CD4-positive, alpha-beta memory T cell (primary cell): ENCODE results near the gene PDE4B. TPM values are rescaled to one million over a fixed set of nuclear protein-coding genes. Genes with fewer than 3 reads are reported as not detected.

Source experiments
- CTCF ChIA-PET: fragments of 350-600 bp; sonication (Branson Sonifier 250); formaldehyde crosslinking; loops from one replicate; lab custom pipeline; 2021; ENCODE audit warnings: inconsistent platforms; ENCODE audit not compliant: partially characterized antibody; lab: Charles Lee
- POLR2A ChIA-PET: fragments of 350-600 bp; sonication (Branson Sonifier 250); formaldehyde crosslinking; loops from one replicate; lab custom pipeline; 2021; ENCODE audit not compliant: partially characterized antibody; lab: Charles Lee
- DNase-seq, 5 donors: peaks; one replicate each; pipeline versions ENCODE4 v3.0.0 to v3.0.0-alpha.2; 2020 to 2022; ENCODE audit warnings: mixed read lengths in 1 of 5
- H3K27ac ChIP-seq: one replicate; pipeline ENCODE4 v1.7.0; 2013; ENCODE audit warnings: low read depth, low read length
- H3K27me3 ChIP-seq: 2 replicates; pipeline ENCODE4 v1.7.0; 2013; ENCODE audit warnings: mild to moderate bottlenecking, low read length, moderate library complexity; ENCODE audit not compliant: insufficient read depth
- H3K36me3 ChIP-seq: 2 replicates; pipeline ENCODE4 v1.7.0; 2013; ENCODE audit warnings: mild to moderate bottlenecking, low read length, moderate library complexity; ENCODE audit not compliant: insufficient read depth
- H3K4me1 ChIP-seq: 2 replicates; pipeline ENCODE4 v1.7.0; 2013; ENCODE audit warnings: mild to moderate bottlenecking, low read length, moderate library complexity; ENCODE audit not compliant: insufficient read depth
- H3K4me3 ChIP-seq, 2 donors: one replicate each; pipeline ENCODE4 v1.7.0; 2013; ENCODE audit warnings: low read length in 2 of 2, mild to moderate bottlenecking in 1 of 2
- H3K9me3 ChIP-seq, 2 donors: one replicate each; pipeline ENCODE4 v1.7.0; 2013; ENCODE audit warnings: low read length in 2 of 2, control low read depth in 1 of 2; ENCODE audit not compliant: control insufficient read depth in 1 of 2
- H3K27ac Mint-ChIP-seq, 7 donors: one replicate each; pipeline ENCODE4 v1.8.0; 2020 to 2021; ENCODE audit warnings: mixed read lengths in 7 of 7, mild to moderate bottlenecking in 6 of 7, inconsistent platforms in 3 of 7, moderate library complexity in 3 of 7
- H3K27me3 Mint-ChIP-seq, 2 donors: one replicate each; pipeline ENCODE4 v1.8.0; 2020 to 2021; ENCODE audit warnings: mixed read lengths in 2 of 2
- H3K36me3 Mint-ChIP-seq, 2 donors: one replicate each; pipeline ENCODE4 v1.8.0; 2020 to 2021; ENCODE audit warnings: mixed read lengths in 2 of 2, inconsistent platforms in 1 of 2, mild to moderate bottlenecking in 1 of 2
- H3K4me1 Mint-ChIP-seq, 4 donors: one replicate each; pipeline ENCODE4 v1.8.0; 2020 to 2021; ENCODE audit warnings: mixed read lengths in 4 of 4, mild to moderate bottlenecking in 1 of 4
- H3K4me3 Mint-ChIP-seq, 8 donors: one replicate each; pipeline ENCODE4 v1.8.0; 2020 to 2021; ENCODE audit warnings: mixed read lengths in 8 of 8, mild to moderate bottlenecking in 7 of 8, moderate library complexity in 6 of 8, inconsistent platforms in 3 of 8
- H3K9me3 Mint-ChIP-seq, 8 donors: one replicate each; pipeline ENCODE4 v1.8.0; 2020 to 2021; ENCODE audit warnings: mixed read lengths in 8 of 8, mild to moderate bottlenecking in 5 of 8, inconsistent platforms in 3 of 8, moderate library complexity in 1 of 8
- intact Hi-C: fragments of 100-400 bp; cut with micrococcal nuclease; formaldehyde crosslinking; loops from one replicate; pipeline ENCODE4 v1.15.1; 2023
- polyA plus RNA-seq, 2 donors: library from polyadenylated mRNA; unstranded; fragments of 300-500 nt; fragmentation: Illumina TruSeq; gene quantifications; one replicate each; pipeline ENCODE4 v1.2.3, GENCODE V29; 2021
- total RNA-seq, 2 experiments: library from RNA; stranded (reverse); gene quantifications; one replicate each; pipeline ENCODE4 v1.2.3, GENCODE V29; 2021

The PDE4B gene
- total and polyA plus RNA-seq, 4 experiments from 2014 or later: 33.8 to 116 (median 40.7) TPM

- H3K4me1 Mint-ChIP-seq: peaks cover 74 to 96% (median 85%) of the 10 kb centered on the region in 4 donors
- no peaks in the 10 kb centered on the region for H3K9me3 ChIP-seq
- ChIA-PET CTCF (interaction anchor here (1.0 to 9.5 kb wide), 8 partner anchors 13 to 167 kb away, joined by 4 to 56 read pairs (median 7); no protein-coding TSS in a partner anchor), POLR2A (interaction anchor here (0.6 to 2.7 kb wide), 11 partner anchors 12 to 94 kb away, joined by 3 to 20 read pairs (median 4); no protein-coding TSS in a partner anchor)
- no peaks in the 10 kb centered on the region for H3K36me3 ChIP-seq
- H3K4me1 ChIP-seq: peaks cover 92% of the 10 kb centered on the region
- DNase-seq: no peak
- no peaks in the 10 kb centered on the region for H3K27me3 Mint-ChIP-seq
- H3K4me3 ChIP-seq: no peak overlapping the region
- intact Hi-C loops: no loop called here
- no peaks in the 10 kb centered on the region for H3K27me3 ChIP-seq
- H3K9me3 Mint-ChIP-seq: no peaks in the 10 kb centered on the region
- H3K4me3 Mint-ChIP-seq: peak overlapping the region in 6 of 8 donors; percentile 15 to 77 (median 48)
- H3K27ac ChIP-seq: peak overlapping the region; percentile 6
- peak overlapping the region; percentile 69 to 95 (median 86) for H3K27ac Mint-ChIP-seq
- H3K36me3 Mint-ChIP-seq: no peaks in the 10 kb centered on the region
These were observed 485.7 kb downstream of the PDE4B start for GRCh38 chr1:66278260-66279021.

- DNase-seq: no peak
- CTCF ChIA-PET: interaction anchor here (1.0 to 3.7 kb wide), 21 partner anchors 8 to 321 kb away, joined by 3 to 63 read pairs (median 6); no protein-coding TSS in a partner anchor
- peak overlapping the region in 3 of 8 donors; percentile 11 to 51 (median 40) for H3K4me3 Mint-ChIP-seq
- H3K4me3 ChIP-seq: no peak overlapping the region
- H3K9me3 ChIP-seq: no peaks in the 10 kb centered on the region
- peak overlapping the region; percentile 93 to 97 (median 95) for H3K27ac Mint-ChIP-seq
- peaks cover 0 to 3% of the 10 kb centered on the region in 2 donors for H3K27me3 Mint-ChIP-seq
- intact Hi-C loops: loop anchor here (1.0 to 2.0 kb wide), 6 partner anchors 19 to 164 kb away; no protein-coding TSS in a partner anchor
- H3K36me3 Mint-ChIP-seq: peaks cover 0 to 3% of the 10 kb centered on the region in 2 donors
- peak overlapping the region; percentile 57 for H3K27ac ChIP-seq
- H3K4me1 Mint-ChIP-seq: peaks cover 73 to 98% (median 86%) of the 10 kb centered on the region in 4 donors
- peaks cover 94% of the 10 kb centered on the region for H3K4me1 ChIP-seq
- H3K36me3 ChIP-seq: no peaks in the 10 kb centered on the region
- POLR2A ChIA-PET: interaction anchor here (0.6 to 9.9 kb wide), 12 partner anchors 7 to 163 kb away, joined by 3 to 65 read pairs (median 8); no protein-coding TSS in a partner anchor
- H3K9me3 Mint-ChIP-seq: no peaks in the 10 kb centered on the region
- H3K27me3 ChIP-seq: no peaks in the 10 kb centered on the region
These were observed 489.1 kb downstream of the PDE4B start for GRCh38 chr1:66281808-66282207.

GRCh38 chr1:66282343-66282852, 489.7 kb downstream of the PDE4B start:
- DNase-seq: peak; percentile 71 to 89 (median 79)
- Histone ChIP-seq H3K27me3 (no peaks in the 10 kb centered on the region), H3K4me1 (peaks cover 90% of the 10 kb centered on the region), H3K27ac (peak overlapping the region; percentile 57), H3K36me3 (no peaks in the 10 kb centered on the region), H3K4me3 (no peak overlapping the region), H3K9me3 (no peaks in the 10 kb centered on the region)
- intact Hi-C loops: loop anchor here (1.0 to 2.0 kb wide), 6 partner anchors 18 to 164 kb away; no protein-coding TSS in a partner anchor
- H3K4me3 Mint-ChIP-seq: peak overlapping the region in 4 of 8 donors; percentile 12 to 67 (median 42)
- peaks cover 70 to 93% (median 83%) of the 10 kb centered on the region in 4 donors for H3K4me1 Mint-ChIP-seq
- ChIA-PET POLR2A (interaction anchor here (0.8 to 9.9 kb wide), 10 partner anchors 8 to 162 kb away, joined by 3 to 65 read pairs (median 8); no protein-coding TSS in a partner anchor), CTCF (interaction anchor here (0.9 to 3.7 kb wide), 23 partner anchors 9 to 322 kb away, joined by 3 to 63 read pairs (median 6); no protein-coding TSS in a partner anchor)
- H3K36me3 Mint-ChIP-seq: peaks cover 0 to 3% of the 10 kb centered on the region in 2 donors
- H3K27me3 Mint-ChIP-seq: peaks cover 0 to 3% of the 10 kb centered on the region in 2 donors
- H3K27ac Mint-ChIP-seq: peak overlapping the region; percentile 93 to 97 (median 95)
- no peaks in the 10 kb centered on the region for H3K9me3 Mint-ChIP-seq

GRCh38 chr1:66282891-66283621, 490.4 kb downstream of the PDE4B start:
- peaks cover 65 to 89% (median 79%) of the 10 kb centered on the region in 4 donors for H3K4me1 Mint-ChIP-seq
- peak overlapping the region in 4 of 8 donors; percentile 10 to 67 (median 42) for H3K4me3 Mint-ChIP-seq
- intact Hi-C loops: loop anchor here (1.0 to 2.0 kb wide), 6 partner anchors 18 to 163 kb away; no protein-coding TSS in a partner anchor
- H3K36me3 Mint-ChIP-seq: peaks cover 0 to 3% of the 10 kb centered on the region in 2 donors
- H3K9me3 Mint-ChIP-seq: no peaks in the 10 kb centered on the region
- H3K4me3 ChIP-seq: no peak overlapping the region
- ChIA-PET POLR2A (interaction anchor here (0.9 to 9.9 kb wide), 8 partner anchors 9 to 162 kb away, joined by 5 to 65 read pairs (median 9); no protein-coding TSS in a partner anchor), CTCF (interaction anchor here (0.9 to 3.7 kb wide), 24 partner anchors 8 to 322 kb away, joined by 3 to 63 read pairs (median 6); no protein-coding TSS in a partner anchor)
- H3K36me3 ChIP-seq: no peaks in the 10 kb centered on the region
- H3K27me3 ChIP-seq: no peaks in the 10 kb centered on the region
- H3K4me1 ChIP-seq: peaks cover 84% of the 10 kb centered on the region
- peak overlapping the region; percentile 93 to 97 (median 95) for H3K27ac Mint-ChIP-seq
- no peak for DNase-seq
- H3K9me3 ChIP-seq: no peaks in the 10 kb centered on the region
- H3K27ac ChIP-seq: peak overlapping the region; percentile 42
- H3K27me3 Mint-ChIP-seq: peaks cover 0 to 3% of the 10 kb centered on the region in 2 donors

GRCh38 chr1:66283622-66284041, 490.9 kb downstream of the PDE4B start:
- intact Hi-C loops: loop anchor here (2.0 kb wide), 3 partner anchors 17 to 89 kb away; no protein-coding TSS in a partner anchor

GRCh38 chr1:66284746-66285145, 492.1 kb downstream of the PDE4B start:
- ChIA-PET POLR2A (interaction anchor here (1.3 to 9.9 kb wide), 3 partner anchors 9 to 16 kb away, joined by 4 to 65 read pairs (median 7); no protein-coding TSS in a partner anchor), CTCF (interaction anchor here (0.6 to 3.7 kb wide), 2 partner anchors 152 to 161 kb away, joined by 3 to 63 read pairs; no protein-coding TSS in a partner anchor)
- Mint-ChIP-seq H3K36me3 (peaks cover 0 to 3% of the 10 kb centered on the region in 2 donors), H3K27ac (peak overlapping the region in 4 of 7 donors; percentile 9 to 71 (median 22)), H3K4me3 (peak overlapping the region in 3 of 8 donors; percentile 7 to 36 (median 24)), H3K27me3 (peaks cover 0 to 3% of the 10 kb centered on the region in 2 donors), H3K4me1 (peaks cover 54 to 86% (median 70%) of the 10 kb centered on the region in 4 donors), H3K9me3 (no peaks in the 10 kb centered on the region)
- intact Hi-C loops: no loop called here
- Histone ChIP-seq H3K27me3 (no peaks in the 10 kb centered on the region), H3K4me1 (peaks cover 67% of the 10 kb centered on the region), H3K9me3 (no peaks in the 10 kb centered on the region), H3K4me3 (no peak overlapping the region), H3K36me3 (no peaks in the 10 kb centered on the region), H3K27ac (no peak overlapping the region)
- no peak for DNase-seq

More at GRCh38 chr1:66283622-66284041, 490.9 kb downstream of the PDE4B start:
- H3K9me3 ChIP-seq: no peaks in the 10 kb centered on the region
- H3K4me1 ChIP-seq: peaks cover 78% of the 10 kb centered on the region
- ChIA-PET CTCF (interaction anchor here (0.9 to 3.7 kb wide), 6 partner anchors 49 to 162 kb away, joined by 3 to 63 read pairs (median 16); no protein-coding TSS in a partner anchor), POLR2A (interaction anchor here (1.3 to 9.9 kb wide), 3 partner anchors 8 to 17 kb away, joined by 4 to 65 read pairs (median 7); no protein-coding TSS in a partner anchor)
- H3K36me3 Mint-ChIP-seq: peaks cover 0 to 3% of the 10 kb centered on the region in 2 donors
- no peak overlapping the region for H3K4me3 ChIP-seq
- H3K27ac ChIP-seq: peak overlapping the region; percentile 5
- DNase-seq: no peak
- no peaks in the 10 kb centered on the region for H3K9me3 Mint-ChIP-seq
- H3K36me3 ChIP-seq: no peaks in the 10 kb centered on the region
- peak overlapping the region in 3 of 8 donors; percentile 12 to 63 (median 14) for H3K4me3 Mint-ChIP-seq
- H3K4me1 Mint-ChIP-seq: peaks cover 61 to 89% (median 76%) of the 10 kb centered on the region in 4 donors
- H3K27ac Mint-ChIP-seq: peak overlapping the region; percentile 38 to 92 (median 82)
- H3K27me3 ChIP-seq: no peaks in the 10 kb centered on the region
- peaks cover 0 to 3% of the 10 kb centered on the region in 2 donors for H3K27me3 Mint-ChIP-seq
